Heart right ventricle (tissue), 16 donors: Measurements from ENCODE around the gene TBC1D2. TPM values are rescaled to one million over a fixed set of nuclear protein-coding genes. Genes with fewer than 3 reads are reported as not detected.

ENCODE experiments used
- ATAC-seq, 8 donors: fragments of 200-7000 bp; cut with Tn5 transposase; one replicate each; pipeline ENCODE4 v1.9.1; 2020; ENCODE audit warnings: mild to moderate bottlenecking in 8 of 8, moderate library complexity in 8 of 8, moderate number of reproducible peaks in 1 of 8
- DNase-seq, 2 donors: peaks; one replicate each; pipeline ENCODE4 v3.0.0-alpha.2; 2020
- H3K27ac ChIP-seq, 10 donors: fragments of 200-600 bp; sonication (generic) in 2 of 10; one replicate each; pipeline versions ENCODE4 v1.5.0 to v1.8.0; 2020 to 2022; ENCODE audit warnings: mild to moderate bottlenecking in 3 of 10
- H3K27me3 ChIP-seq, 7 donors: fragments of 200-600 bp; one replicate each; pipeline ENCODE4 v1.8.0; 2021 to 2022; ENCODE audit warnings: mild to moderate bottlenecking in 2 of 7
- H3K36me3 ChIP-seq, 9 donors: fragments of 200-600 bp; sonication (generic) in 1 of 9; one replicate each; pipeline versions ENCODE4 v1.5.0 to v1.8.0; 2020 to 2022; ENCODE audit warnings: mild to moderate bottlenecking in 2 of 9
- H3K4me1 ChIP-seq, 9 donors: fragments of 200-600 bp; sonication (generic) in 1 of 9; one replicate each; pipeline versions ENCODE4 v1.5.0 to v1.8.0; 2020 to 2022; ENCODE audit warnings: mild to moderate bottlenecking in 4 of 9
- H3K4me3 ChIP-seq, 10 donors: fragments of 200-600 bp; sonication (generic) in 2 of 10; one replicate each; pipeline versions ENCODE4 v1.5.0 to v1.8.0; 2020 to 2022; ENCODE audit warnings: mild to moderate bottlenecking in 7 of 10, moderate library complexity in 2 of 10
- H3K9me3 ChIP-seq, 11 donors: fragments of 200-600 bp in 10 of 11; sonication (generic) in 2 of 11; one replicate each; pipeline versions ENCODE4 v1.5.0 to v1.8.0; 2013 to 2022; ENCODE audit warnings: mild to moderate bottlenecking in 2 of 11, control low read depth in 1 of 11, moderate library complexity in 1 of 11
- WGBS, 2 donors: extraction: QIAGEN DNeasy Blood & Tissue Kit; methylation state at CpG; one replicate each; pipeline ENCODE4 v1.1.7; 2013; ENCODE audit warnings: inconsistent platforms in 1 of 2; 5-methylcytosine and 5-hydroxymethylcytosine counted together
- intact Hi-C, 10 donors: fragments of 100-400 bp; cut with DNase I; formaldehyde crosslinking; loops; one replicate each; pipeline versions ENCODE4 v1.11.1 to v1.14.2; 2022
- polyA plus RNA-seq, 2 donors: library from polyadenylated mRNA; stranded (reverse); fragments of 200-250 nt; gene quantifications; one replicate each; pipeline ENCODE4 v1.2.3, GENCODE V29; 2013
- total RNA-seq, 10 donors: library from RNA; stranded (reverse); fragmentation: NEBNext Ultra II Directional in 3 of 10; extraction: Animal tissue kit (Norgen Biotek cat#: 25700) in 3 of 10; gene quantifications; one replicate each; pipeline versions ENCODE4 v1.2.1 to v1.2.4, GENCODE V29; 2021 to 2023
- TF ChIP-seq, protein P1 (sequence below), 9 donors: fragments of 200-600 bp; sonication (generic) in 2 of 9; IDR thresholded peaks; one replicate each; pipeline versions ENCODE4 v1.5.0 to v1.8.0; 2021 to 2022; ENCODE audit warnings: antibody characterized with exemption in 9 of 9, mild to moderate bottlenecking in 5 of 9, moderate library complexity in 1 of 9
- donor health status: Arrhythmogenic right ventricular cardiomyopathy.
- donor health status: ischemic (EF 13 %, LVEDD 7.1; RV severe dilation, severe dysfunction).
- donor health status: healthy with polysubstance abuse.
- donor health status: DM: no; HTN: yes; CAD: no.
- donor health status: DM: no; HTN: no; CAD: no.
- donor health status: ischemic (EF 25% LVEDD 6.9; RV normal size, moderate dysfunction).
- donor health status: ischemic (EF 25% LVEDD 5.7; RV mildly dilated, moderate dysfunction).
- donor health status: healthy.
- donor health status: DM: yes; HTN: yes; CAD: no.
- donor health status: Ischemic cardiomyopathy.
- donor health status: ischemic (EF 35%, LVEDD 5.7; RV mildly dilated, moderate dysfunction).
- donor health status: nonischemic (EF 11% LVEDD 7.7; RV severe dilation, severe dysfunction).
- donor health status: DM: yes; HTN: yes; CAD: no.
- donor health status: PGD.
- donor health status: ischemic (EF 29% LVEDD 5.4; RV normal size, mild dysfunction).
- donor health status: nonischemic (EF 23%, LVEDD 6.1; RV moderate dilation, normal function).

TBC1D2 gene
- total and polyA plus RNA-seq, 12 donors: 0.49 to 4.3 (median 1.9) TPM

DNA sequence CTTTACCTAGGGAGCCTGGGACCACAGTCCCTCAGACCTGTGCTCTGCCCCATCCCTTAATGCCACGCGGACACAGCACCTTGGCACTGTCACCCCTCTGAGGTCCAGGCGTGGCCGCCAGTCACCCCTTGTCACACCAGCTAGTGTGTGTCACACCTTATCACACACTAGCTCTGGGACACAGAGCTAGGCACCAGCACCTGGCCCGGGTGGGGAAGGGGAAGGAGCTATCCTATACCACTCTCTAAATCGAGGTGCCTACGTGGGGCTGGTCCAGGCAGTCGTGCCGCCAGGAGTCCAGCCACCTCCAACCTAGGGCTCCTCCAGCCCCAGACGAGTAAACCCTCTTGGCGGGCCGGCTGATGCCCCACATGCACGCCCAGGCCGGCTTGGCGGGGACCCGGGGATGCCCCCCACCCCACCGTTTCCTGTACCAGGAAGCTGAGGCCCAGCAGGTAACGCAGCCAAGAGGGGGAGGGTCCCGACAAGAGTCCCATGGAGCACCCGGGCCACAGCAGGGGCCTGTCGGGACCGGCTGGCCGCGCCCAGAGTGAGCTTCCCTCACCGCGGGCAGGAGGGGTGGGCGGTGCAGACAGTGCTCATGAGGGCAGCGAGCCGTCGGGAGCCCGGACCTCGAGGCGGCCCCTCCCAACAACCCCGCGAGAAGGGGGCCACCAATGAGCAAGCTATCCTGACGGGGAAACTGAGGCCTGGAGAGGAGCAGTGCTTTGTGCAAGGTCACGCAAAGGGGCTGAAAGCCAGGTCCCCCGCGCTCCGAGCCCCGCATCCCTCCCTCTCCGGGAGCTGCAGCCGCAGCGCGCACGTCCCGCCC lies 63.6 kb downstream of the TBC1D2 start:
- TF ChIP-seq, protein P1, sequence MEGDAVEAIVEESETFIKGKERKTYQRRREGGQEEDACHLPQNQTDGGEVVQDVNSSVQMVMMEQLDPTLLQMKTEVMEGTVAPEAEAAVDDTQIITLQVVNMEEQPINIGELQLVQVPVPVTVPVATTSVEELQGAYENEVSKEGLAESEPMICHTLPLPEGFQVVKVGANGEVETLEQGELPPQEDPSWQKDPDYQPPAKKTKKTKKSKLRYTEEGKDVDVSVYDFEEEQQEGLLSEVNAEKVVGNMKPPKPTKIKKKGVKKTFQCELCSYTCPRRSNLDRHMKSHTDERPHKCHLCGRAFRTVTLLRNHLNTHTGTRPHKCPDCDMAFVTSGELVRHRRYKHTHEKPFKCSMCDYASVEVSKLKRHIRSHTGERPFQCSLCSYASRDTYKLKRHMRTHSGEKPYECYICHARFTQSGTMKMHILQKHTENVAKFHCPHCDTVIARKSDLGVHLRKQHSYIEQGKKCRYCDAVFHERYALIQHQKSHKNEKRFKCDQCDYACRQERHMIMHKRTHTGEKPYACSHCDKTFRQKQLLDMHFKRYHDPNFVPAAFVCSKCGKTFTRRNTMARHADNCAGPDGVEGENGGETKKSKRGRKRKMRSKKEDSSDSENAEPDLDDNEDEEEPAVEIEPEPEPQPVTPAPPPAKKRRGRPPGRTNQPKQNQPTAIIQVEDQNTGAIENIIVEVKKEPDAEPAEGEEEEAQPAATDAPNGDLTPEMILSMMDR (IDR thresholded peaks at IDR 0.05): no peak
- intact Hi-C loops: loop anchor here in 1 of 10 donors (10.0 kb wide), 1 partner anchor 117 kb away; no protein-coding TSS in a partner anchor

GRCh38 chr9:98191181-98191608 lies 64.3 kb downstream of the TBC1D2 start:
- TF ChIP-seq, protein P1 (IDR thresholded peaks at IDR 0.05): no peak
- 85 to 87% methylated on average over 5 of the region's 5 CpGs for WGBS, 2 donors
- H3K4me3 ChIP-seq: peak overlapping the region in 2 of 10 donors; percentile 70 to 78
- H3K27ac ChIP-seq: no peak overlapping the region
- intact Hi-C loops: loop anchor here in 1 of 10 donors (10.0 kb wide), 1 partner anchor 116 kb away; no protein-coding TSS in a partner anchor
- H3K4me1 ChIP-seq: peaks cover 0 to 19% (median 6%) of the 10 kb centered on the region in 9 donors
- peaks cover 0 to 10% (median 0%) of the 10 kb centered on the region in 7 donors for H3K27me3 ChIP-seq
- ATAC-seq: no peak
- no peak for DNase-seq
- H3K9me3 ChIP-seq: no peaks in the 10 kb centered on the region
- no peaks in the 10 kb centered on the region for H3K36me3 ChIP-seq

More for the DNA sequence above, 63.6 kb downstream of the TBC1D2 start:
- Histone ChIP-seq H3K36me3 (no peaks in the 10 kb centered on the region), H3K27ac (peak overlapping the region in 2 of 10 donors; percentile 17 to 60), H3K4me1 (peaks cover 0 to 19% (median 6%) of the 10 kb centered on the region in 9 donors), H3K27me3 (peaks cover 0 to 9% (median 0%) of the 10 kb centered on the region in 7 donors), H3K9me3 (no peaks in the 10 kb centered on the region), H3K4me3 (peak overlapping the region; percentile 28 to 79 (median 70))
- peak; percentile 17 to 27 for DNase-seq
- WGBS, 2 donors: 17 to 18% methylated on average over 42 to 47 of the region's 47 CpGs
- peak in 4 of 8 donors; percentile 5 to 48 (median 22) for ATAC-seq

- WGBS, 2 donors: 92 to 97% methylated on average over 5 of the region's 5 CpGs
- H3K27ac ChIP-seq: no peak overlapping the region
- DNase-seq (no peak), ATAC-seq (no peak)
- H3K36me3 ChIP-seq: no peaks in the 10 kb centered on the region
- H3K4me1 ChIP-seq: peaks cover 0 to 22% (median 6%) of the 10 kb centered on the region in 9 donors
- H3K4me3 ChIP-seq: no peak overlapping the region
- TF ChIP-seq, protein P1 (IDR thresholded peaks at IDR 0.05): no peak
- H3K27me3 ChIP-seq: peaks cover 0 to 10% (median 0%) of the 10 kb centered on the region in 7 donors
- intact Hi-C loops: loop anchor here in 1 of 10 donors (10.0 kb wide), 1 partner anchor 116 kb away; no protein-coding TSS in a partner anchor
- no peaks in the 10 kb centered on the region for H3K9me3 ChIP-seq
These were observed 64.7 kb downstream of the TBC1D2 start for GRCh38 chr9:98190757-98191105.

- intact Hi-C loops: no loop called here
- H3K4me1 ChIP-seq: peaks cover 0 to 23% (median 6%) of the 10 kb centered on the region in 9 donors
- no peak overlapping the region for H3K4me3 ChIP-seq
- ATAC-seq: no peak
- no peak overlapping the region for H3K27ac ChIP-seq
- no peak for DNase-seq
- no peaks in the 10 kb centered on the region for H3K9me3 ChIP-seq
- 75 to 78% methylated on average over 6 of the region's 6 CpGs for WGBS, 2 donors
- peaks cover 0 to 10% (median 0%) of the 10 kb centered on the region in 7 donors for H3K27me3 ChIP-seq
- no peaks in the 10 kb centered on the region for H3K36me3 ChIP-seq
- TF ChIP-seq, protein P1 (IDR thresholded peaks at IDR 0.05): no peak
These were observed 66.0 kb downstream of the TBC1D2 start for GRCh38 chr9:98189412-98189811.
